Activated CD4-positive, CD25-positive, alpha-beta regulatory T cell treated with anti-CD3 and anti-CD28 coated beads, Interleukin-2, amount 50 U/mL, for 24 hours (primary cell): Measurements from ENCODE around the gene CDH5.
"Not testable (repeated sequence)": the region's sequence is repeated elsewhere in the genome, so short reads cannot be mapped to it uniquely, and the experiment has no call there.

Experiments used
- ATAC-seq, 2 donors: fragments of 150-1000 bp; cut with Tn5 transposase; one replicate each; pipeline ENCODE4 v1.10.0; 2021; ENCODE audit warnings: mild to moderate bottlenecking in 1 of 2, moderate library complexity in 1 of 2

The CDH5 gene

DNA sequence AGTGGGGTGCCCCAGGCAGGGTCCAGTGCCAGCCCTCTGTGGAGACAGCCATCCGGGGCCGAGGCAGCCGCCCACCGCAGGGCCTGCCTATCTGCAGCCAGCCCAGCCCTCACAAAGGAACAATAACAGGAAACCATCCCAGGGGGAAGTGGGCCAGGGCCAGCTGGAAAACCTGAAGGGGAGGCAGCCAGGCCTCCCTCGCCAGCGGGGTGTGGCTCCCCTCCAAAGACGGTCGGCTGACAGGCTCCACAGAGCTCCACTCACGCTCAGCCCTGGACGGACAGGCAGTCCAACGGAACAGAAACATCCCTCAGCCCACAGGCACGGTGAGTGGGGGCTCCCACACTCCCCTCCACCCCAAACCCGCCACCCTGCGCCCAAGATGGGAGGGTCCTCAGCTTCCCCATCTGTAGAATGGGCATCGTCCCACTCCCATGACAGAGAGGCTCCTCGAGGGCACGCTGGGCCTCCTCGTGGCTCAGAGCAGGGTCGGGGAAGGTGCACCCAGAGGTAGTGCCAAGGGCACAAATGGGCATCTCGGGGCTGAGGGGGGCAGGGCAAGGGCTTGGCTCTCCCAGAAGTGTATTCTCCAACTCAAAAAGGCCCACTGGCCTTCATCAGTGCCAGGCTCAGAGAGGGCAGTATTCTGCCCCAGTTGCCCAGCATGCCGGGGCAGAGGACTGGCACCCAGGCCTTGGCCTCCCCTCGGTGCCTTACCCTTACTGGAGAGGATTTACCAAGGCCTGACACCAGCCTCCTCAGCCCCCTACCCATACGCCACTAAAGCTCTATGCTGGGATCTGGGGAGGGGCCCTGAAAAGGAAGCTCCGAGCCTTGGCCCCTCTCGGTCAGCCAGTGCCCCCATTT, at the start of gene CDH5:
TSS of gene CDH5 (plus strand) at position 259 of the 867 bp plus-strand sequence. CDS start 12,647 bp downstream, outside the sequence.
- no peak for ATAC-seq

- no peak for ATAC-seq
These were observed 48.0 kb upstream of the CDH5 start for GRCh38 chr16:66318505-66318904.

DNA sequence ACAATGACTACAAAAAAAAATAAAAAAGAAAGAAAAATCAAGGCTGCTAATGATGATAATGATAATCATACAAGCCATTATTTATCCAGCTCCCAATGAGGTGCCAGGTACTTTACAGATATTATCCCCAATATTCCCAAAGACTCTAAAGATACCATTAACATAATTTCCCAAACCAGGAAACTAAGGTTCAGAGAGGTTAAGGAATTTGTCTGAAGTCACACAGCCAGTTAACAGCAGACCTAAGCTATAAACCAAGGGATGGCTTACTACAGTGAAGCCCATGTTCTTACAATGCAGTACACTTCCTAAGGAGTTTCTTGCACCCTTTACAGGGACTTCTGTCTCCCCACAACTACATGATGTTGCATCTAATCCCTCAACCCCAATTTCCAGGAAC, 45.7 kb upstream of the CDH5 start:
- no peak for ATAC-seq

GRCh38 chr16:66322174-66322573, 44.3 kb upstream of the CDH5 start:
- no peak for ATAC-seq

DNA sequence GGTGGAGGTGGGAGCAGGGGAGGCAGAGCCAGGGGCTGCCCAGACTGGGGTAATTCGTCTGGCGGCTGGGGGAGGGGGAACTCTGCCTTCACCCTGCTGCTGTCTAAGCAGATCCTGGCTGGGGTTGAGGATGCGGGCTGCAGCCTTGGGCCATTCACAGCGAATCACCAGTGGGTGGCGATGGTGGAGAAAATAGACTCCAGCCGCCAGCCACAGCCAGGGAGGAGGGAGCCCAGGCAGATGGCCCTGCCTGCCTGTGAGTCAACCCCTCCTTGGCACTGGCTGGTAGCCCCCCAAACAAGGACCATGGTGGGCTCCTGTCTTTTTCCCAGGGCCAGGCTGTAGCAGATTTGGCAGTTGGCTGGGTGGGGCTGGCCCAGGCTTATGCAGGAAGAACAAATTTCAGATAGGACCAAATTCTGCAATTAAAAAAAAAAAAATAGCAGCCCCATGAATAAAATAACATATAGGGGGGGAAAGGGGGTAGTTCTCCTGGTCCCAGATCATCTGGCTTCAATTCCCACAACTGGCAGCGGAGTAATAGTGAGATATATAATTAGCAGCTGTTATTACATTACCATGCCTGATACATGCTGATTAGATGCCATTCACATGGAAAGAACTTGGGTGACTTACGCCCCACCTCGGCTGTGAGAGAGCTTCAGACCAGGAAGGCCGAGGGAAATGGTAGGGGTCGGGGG, 41.5 kb upstream of the CDH5 start:
- no peak for ATAC-seq

- ATAC-seq: no peak
These were observed 40.6 kb upstream of the CDH5 start for GRCh38 chr16:66325717-66326376.

DNA sequence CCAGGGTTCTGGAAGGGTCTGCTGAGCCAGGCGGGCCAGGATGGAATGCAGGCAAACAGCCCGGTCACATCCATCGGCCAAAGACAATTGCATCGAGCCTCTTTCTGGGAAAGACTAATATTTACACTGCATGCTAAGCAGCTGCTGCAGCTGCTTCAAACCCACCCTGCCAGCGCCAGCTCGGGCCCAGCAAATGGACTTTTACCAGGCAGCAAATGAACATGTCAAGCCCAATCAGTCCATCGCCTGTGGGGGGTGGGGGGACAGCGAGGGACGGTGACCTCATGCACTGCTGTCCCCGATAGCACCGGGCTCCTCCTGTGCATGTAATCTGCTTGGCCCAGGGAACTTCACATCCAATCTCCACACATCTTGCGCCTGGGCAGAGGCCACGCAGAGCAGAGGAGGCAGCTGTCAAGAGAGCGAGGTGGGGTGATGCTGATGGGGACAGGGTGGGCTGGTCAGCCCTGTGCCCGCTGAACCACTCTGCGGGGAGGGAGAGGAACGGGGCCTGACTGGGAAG, 39.4 kb upstream of the CDH5 start:
- ATAC-seq: no peak

DNA sequence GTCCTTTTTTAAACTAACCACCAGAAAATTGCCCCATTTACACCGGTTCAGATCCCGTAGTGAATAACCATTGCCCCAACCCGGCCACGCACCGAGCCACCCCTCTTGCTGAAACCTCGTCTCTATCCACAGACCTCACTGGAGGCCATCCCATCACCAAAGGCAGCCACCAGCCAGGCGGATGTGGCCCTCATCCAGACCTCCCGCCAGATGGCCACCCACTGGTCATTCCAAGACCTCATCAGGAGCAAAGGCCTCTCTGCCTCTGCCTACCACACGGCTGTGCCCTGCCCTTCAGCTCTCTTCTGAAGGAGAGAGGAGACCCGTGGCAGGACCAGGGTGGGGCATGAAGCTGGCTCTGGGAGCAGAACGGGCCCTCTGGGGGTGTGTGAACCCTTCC, 38.2 kb upstream of the CDH5 start:
- ATAC-seq: no peak

DNA sequence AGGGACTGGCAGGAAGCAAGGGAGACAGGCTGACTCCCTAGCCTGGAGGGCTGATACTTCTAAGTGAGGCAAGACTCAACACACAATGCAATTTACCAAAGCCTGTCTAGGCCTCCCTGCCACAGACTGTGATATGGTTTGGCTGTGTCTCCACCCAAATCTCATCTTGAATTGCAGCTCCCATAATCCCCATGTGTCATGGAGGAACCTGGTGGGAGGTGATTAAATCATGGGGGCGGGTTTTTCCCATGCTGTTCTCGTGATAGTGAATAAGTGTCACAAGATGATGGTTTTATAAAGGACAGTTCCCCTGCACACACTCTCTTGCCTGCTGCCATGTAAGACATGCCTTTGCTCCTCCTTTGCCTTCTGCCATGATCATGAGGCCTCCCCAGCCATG, 35.0 kb upstream of the CDH5 start:
- ATAC-seq: not testable (repeated sequence)

GRCh38 chr16:66332634-66333610, 33.6 kb upstream of the CDH5 start:
- ATAC-seq: no peak

DNA sequence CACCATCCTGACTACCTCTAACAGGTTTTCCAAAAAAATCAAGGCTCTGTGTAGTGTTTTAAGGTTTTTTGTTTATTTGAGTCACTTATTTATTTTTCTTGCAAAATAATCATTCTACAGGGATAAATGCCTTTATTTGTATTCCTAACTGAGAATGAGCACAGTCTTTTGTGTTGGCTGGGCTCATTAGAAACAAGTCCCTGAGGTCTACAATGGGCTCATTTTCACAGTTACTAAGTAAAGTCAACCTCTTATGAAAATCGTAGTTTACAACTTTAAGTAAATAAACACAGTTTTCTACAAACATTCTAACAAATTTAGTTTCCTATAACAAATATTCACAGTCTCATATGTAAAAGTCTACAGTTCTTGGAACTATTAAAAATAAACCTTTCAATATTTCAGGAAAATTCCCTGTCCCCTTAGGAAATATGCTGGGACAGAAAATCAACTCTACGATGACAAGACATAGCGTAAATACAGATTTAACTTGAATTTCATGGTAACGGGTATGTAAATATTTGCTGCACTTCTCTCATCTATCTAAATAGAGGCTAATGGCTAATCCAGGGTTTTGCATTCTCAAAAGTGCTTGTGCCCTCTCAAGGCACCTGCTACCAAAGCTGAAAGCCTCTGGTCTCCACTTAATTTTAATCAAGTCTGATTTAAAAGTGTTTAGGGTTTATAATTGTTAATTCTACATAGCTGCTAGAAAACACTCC, 31.5 kb upstream of the CDH5 start:
- no peak for ATAC-seq

DNA sequence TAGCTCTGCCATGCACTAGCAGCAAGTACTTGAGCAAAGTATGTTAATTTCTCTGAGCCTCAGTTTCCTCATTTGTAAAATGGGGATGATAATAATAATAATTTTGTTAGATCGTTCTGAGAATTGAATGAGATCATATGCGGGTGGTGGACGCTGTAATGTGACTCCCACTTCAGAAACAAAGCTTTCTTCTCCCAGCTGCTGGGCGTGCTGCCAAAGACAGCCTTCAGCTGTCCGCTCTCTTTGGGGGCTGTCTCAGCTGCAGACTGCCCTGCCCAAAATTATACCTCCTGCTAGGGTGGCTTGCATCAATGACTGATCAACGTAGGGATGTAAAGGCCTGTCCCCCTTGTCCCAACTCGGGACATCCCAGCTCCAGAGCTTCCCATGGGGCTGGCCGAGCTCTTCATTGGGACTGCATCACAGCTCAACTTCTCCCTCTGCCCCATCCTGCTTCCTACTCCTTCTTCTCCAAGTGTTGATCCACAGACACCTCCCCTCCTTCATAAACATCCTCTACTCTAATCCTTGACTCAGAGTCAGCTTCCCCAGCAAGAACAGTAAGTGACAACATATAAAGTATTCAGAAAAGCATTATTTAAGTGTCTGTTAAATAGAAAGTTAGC, 30.7 kb upstream of the CDH5 start:
- ATAC-seq: no peak

- no peak for ATAC-seq
These were observed 28.9 kb upstream of the CDH5 start for GRCh38 chr16:66337463-66338188.

DNA sequence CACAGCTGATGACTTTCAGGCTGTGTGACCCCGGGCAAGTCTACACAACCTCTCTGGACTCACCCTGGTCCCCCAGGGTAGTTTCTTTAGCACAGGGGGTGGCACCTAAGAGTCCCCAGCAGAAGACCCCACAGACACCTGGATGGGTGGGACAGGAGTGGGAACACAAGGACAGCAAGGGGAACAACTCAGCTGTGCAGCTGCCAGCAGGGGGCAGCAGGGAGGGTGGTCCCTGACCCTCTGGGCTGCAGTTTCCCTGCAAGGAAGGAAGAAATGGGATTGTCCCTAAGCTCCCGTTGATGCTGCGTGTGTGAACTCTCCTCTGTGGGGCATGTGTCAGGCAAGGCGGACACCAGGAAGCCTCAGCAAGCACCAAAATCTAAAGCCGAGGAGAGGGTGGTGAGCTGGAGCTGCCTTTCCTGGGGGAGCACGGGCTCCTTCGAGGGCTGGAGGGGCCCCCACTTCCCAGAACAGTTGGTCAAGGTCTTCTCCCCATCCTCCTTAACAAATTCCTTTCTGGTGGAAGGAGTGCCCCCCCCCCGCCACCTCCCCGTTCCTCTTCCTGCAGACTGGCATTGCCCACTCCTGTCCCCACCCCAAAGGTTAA, 24.1 kb upstream of the CDH5 start:
- no peak for ATAC-seq

- ATAC-seq: no peak
These were observed 21.9 kb upstream of the CDH5 start for GRCh38 chr16:66344533-66345145.

- no peak for ATAC-seq
These were observed 20.3 kb upstream of the CDH5 start for GRCh38 chr16:66346221-66346620.

DNA sequence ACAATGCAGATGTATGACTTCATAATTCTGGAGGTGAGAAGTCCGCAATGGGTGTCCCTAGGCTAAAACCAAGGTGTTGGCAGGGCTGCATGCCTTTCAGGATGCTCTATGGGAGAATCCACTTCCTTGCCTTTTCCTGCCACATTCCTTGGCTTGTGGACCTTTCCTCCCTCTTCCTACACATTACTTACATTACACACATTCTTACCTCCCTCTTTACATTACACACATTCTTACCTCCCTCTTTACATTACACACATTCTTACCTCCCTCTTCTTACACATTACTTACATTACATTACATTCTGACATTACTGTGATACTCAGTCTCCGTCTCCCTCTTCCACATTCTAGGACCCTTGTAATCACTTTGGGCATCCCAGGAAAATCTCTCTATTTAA, 14.2 kb upstream of the CDH5 start:
- ATAC-seq: no peak

- no peak for ATAC-seq
These were observed 13.4 kb upstream of the CDH5 start for GRCh38 chr16:66353055-66353454.
